Measurements from ENCODE around the gene EHD4. TPM values are rescaled to one million over a fixed set of nuclear protein-coding genes. Genes with fewer than 3 reads are reported as not detected.

Gene EHD4
- total and polyA plus RNA-seq, 9 donors: 8.8 to 23.3 (median 13.7) TPM

DNA sequence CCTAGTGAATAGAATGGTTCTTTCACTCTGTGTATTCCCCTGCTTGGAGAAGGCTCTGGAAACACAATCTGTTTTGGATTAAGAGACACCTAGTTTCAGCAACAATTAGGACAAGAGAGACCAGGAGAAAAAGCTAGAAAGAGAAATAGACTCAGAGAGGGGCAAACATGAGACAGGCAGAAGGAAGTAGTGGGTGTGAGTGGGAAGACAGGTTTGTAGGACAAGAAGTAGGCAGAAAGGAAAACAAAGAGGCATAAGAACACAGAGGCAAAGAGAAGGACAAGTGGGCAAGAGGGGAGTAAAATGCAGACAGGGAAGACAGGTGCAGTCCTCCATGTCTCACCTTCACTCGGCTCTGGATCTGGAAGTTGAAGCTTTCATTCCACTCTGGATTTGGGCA lies 35.0 kb upstream of the EHD4 start:
- intact Hi-C loops (cut with DNase I): no loop called here
- 83 to 96% (median 86%) methylated on average over 1 of the region's 1 CpG for WGBS, 3 donors
- Histone ChIP-seq H3K27me3 (no peaks in the 10 kb centered on the region), H3K36me3 (no peaks in the 10 kb centered on the region), H3K4me1 (ENCODE audit: insufficient read depth) (no peaks in the 10 kb centered on the region), H3K27ac (no peak overlapping the region), H3K4me3 (no peak overlapping the region), H3K9me3 (no peaks in the 10 kb centered on the region)
- TF ChIP-seq POLR2A (IDR thresholded peaks at IDR 0.05) (no peak), EP300 (IDR thresholded peaks at IDR 0.05) (no peak)
- TF ChIP-seq, protein P1, sequence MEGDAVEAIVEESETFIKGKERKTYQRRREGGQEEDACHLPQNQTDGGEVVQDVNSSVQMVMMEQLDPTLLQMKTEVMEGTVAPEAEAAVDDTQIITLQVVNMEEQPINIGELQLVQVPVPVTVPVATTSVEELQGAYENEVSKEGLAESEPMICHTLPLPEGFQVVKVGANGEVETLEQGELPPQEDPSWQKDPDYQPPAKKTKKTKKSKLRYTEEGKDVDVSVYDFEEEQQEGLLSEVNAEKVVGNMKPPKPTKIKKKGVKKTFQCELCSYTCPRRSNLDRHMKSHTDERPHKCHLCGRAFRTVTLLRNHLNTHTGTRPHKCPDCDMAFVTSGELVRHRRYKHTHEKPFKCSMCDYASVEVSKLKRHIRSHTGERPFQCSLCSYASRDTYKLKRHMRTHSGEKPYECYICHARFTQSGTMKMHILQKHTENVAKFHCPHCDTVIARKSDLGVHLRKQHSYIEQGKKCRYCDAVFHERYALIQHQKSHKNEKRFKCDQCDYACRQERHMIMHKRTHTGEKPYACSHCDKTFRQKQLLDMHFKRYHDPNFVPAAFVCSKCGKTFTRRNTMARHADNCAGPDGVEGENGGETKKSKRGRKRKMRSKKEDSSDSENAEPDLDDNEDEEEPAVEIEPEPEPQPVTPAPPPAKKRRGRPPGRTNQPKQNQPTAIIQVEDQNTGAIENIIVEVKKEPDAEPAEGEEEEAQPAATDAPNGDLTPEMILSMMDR (IDR thresholded peaks at IDR 0.05): no peak
- DNase-seq: no peak

DNA sequence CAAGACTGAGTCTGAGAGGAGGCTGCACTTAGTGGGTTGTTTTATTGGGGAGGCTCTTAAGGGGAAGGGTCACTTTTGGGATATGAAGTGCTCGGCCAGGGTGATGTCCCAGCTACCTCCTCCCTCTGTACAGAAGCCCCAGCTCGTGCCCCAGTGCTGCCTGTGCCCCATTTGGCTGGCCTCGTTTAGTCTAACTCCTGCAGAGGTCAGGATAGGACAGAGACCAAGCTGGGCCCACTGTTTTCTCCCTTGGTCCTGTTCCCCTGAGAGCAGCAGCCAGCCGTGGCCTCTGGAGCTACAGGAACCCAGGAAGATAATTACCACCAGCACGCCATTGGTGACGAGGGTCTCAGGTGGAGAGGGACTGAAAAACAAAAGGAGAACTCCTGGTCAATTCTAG lies 30.0 kb upstream of the EHD4 start:
- Histone ChIP-seq H3K4me3 (no peak overlapping the region), H3K27ac (no peak overlapping the region), H3K4me1 (ENCODE audit: insufficient read depth) (no peaks in the 10 kb centered on the region), H3K27me3 (no peaks in the 10 kb centered on the region), H3K36me3 (no peaks in the 10 kb centered on the region), H3K9me3 (no peaks in the 10 kb centered on the region)
- no peak for TF ChIP-seq POLR2A (IDR thresholded peaks at IDR 0.05)
- TF ChIP-seq, protein P1 (IDR thresholded peaks at IDR 0.05): no peak
- no peak for TF ChIP-seq EP300 (IDR thresholded peaks at IDR 0.05)
- intact Hi-C loops (cut with DNase I): no loop called here
- 79 to 80% (median 80%) methylated on average over 6 of the region's 6 CpGs for WGBS, 3 donors
- no peak for DNase-seq

DNA sequence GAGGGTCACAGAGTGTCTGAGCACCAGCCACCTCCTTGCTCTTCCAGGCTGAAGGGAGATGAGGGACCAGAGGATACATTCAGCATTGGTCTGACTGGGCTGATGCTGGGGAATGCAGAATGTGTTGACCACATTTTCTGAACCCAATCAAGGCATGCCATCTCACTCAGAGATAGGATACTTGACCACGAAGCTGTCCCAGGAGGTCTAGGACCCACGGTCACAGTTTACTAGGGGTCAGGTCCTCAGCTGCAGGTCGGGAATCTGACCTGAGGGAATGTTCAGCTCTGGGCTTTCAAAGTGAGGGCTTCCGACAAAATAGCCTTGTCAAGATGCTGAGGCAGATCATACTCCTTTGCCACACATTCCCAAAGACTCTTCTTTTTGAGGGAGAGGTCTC lies 28.9 kb upstream of the EHD4 start:
- Histone ChIP-seq H3K27ac (no peak overlapping the region), H3K4me1 (ENCODE audit: insufficient read depth) (no peaks in the 10 kb centered on the region), H3K36me3 (no peaks in the 10 kb centered on the region), H3K4me3 (no peak overlapping the region), H3K27me3 (no peaks in the 10 kb centered on the region), H3K9me3 (no peaks in the 10 kb centered on the region)
- no peak for DNase-seq
- no peak for TF ChIP-seq EP300 (IDR thresholded peaks at IDR 0.05)
- TF ChIP-seq, protein P1 (IDR thresholded peaks at IDR 0.05): no peak
- TF ChIP-seq POLR2A (IDR thresholded peaks at IDR 0.05): no peak
- intact Hi-C loops (cut with DNase I): no loop called here
- 53 to 59% (median 55%) methylated on average over 4 of the region's 4 CpGs for WGBS, 3 donors

DNA sequence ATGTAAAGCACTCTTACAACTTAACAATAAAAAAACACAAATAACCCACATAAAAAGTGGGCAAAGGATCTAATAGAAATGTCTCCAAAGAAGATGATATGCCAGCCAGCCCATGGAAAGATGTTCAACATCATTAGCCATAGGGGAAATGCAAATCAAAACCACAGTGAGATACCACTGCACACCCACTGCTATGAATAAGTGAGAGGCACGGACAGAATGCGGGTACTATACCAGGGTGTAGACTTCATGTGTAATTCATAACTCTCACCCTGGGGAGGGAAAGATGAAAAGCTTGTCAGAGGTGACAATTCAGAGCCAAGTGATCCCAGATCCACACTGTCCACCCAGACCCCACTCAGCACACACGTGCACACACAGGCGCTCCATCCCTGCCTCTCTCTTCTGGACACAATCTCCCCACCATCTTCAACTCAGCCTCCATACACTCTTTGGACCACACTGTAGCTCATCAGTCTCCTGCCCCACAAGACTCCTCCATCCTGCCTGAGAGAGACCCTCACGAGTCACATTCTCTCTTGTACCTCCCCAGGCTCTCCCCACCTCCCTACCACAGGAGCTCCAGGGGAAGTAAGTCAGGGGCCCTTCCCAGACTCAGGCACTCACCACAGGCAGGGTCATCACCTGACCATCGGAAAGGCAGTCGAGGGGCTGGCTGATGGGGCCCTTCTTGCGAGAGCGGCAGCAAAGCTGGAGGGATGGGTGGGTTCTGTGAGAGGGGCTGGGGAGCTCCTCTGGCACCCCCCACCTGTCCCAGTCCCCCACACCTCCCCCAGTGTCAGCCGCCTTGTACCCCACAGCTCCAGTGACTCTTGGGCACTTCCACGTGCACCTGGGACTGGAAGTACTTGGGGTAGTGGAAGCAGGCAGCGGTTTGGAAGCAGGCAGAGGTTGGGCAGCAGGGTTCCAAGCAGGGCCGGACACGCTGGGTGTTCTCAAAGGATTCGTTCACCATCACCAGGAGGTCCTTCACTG lies 27.2 kb upstream of the EHD4 start:
- 79 to 81% (median 79%) methylated on average over 12 to 15 of the region's 15 CpGs for WGBS, 3 donors
- DNase-seq: no peak
- Histone ChIP-seq H3K4me1 (ENCODE audit: insufficient read depth) (no peaks in the 10 kb centered on the region), H3K36me3 (no peaks in the 10 kb centered on the region), H3K9me3 (no peaks in the 10 kb centered on the region), H3K4me3 (no peak overlapping the region), H3K27ac (no peak overlapping the region), H3K27me3 (no peaks in the 10 kb centered on the region)
- TF ChIP-seq, protein P1 (IDR thresholded peaks at IDR 0.05): no peak
- no peak for TF ChIP-seq POLR2A (IDR thresholded peaks at IDR 0.05)
- intact Hi-C loops (cut with DNase I): loop anchor here in 1 of 4 donors (2.0 kb wide), 1 partner anchor 47 kb away; no protein-coding TSS in a partner anchor

All from ovary (tissue), 9 donors.